HCT116 (cell line): ENCODE measurements around the gene GMDS.

Source experiments
- CTCF ChIP-seq, 3 experiments: fragments of 200-600 bp in 1 of 3; sonication (generic) in 1 of 3; IDR thresholded peaks in 2 of 3; conservative IDR thresholded peaks in 1 of 3; 2 replicates each; pipeline ENCODE4 v1.5.1; 2012 to 2017; ENCODE audit warnings: low read depth in 2 of 3, low read length in 2 of 3, antibody characterized with exemption in 1 of 3, borderline replicate concordance in 1 of 3, control low read depth in 1 of 3, mild to moderate bottlenecking in 1 of 3, mixed read lengths in 1 of 3, mixed run types in 1 of 3, moderate library complexity in 1 of 3; ENCODE audit not compliant: insufficient read depth in 1 of 3
- POLR2AphosphoS5 ChIP-seq: IDR thresholded peaks from 2 replicates; pipeline ENCODE4 v1.6.1; 2011; ENCODE audit warnings: mild to moderate bottlenecking, low read depth, low read length, moderate library complexity

DNA sequence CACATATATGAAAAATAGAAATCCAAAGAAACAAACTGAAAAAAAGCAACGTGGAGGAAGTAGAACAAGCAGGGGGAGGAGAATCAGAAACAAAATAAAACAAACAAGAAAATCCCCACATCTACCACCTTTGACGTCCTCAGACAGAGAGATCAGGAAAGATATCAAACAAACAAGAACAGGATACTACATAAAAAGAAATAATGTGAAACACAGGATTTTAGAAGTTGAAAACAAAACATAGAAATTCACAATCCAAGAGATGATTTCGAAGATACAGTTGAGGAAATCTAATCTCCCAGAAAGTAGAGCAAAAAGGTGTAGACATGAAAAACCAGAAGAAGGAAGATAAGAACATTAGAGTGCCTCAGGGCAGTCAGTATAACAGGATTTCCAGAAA is 514.5 kb downstream of the GMDS start:
- TF ChIP-seq POLR2AphosphoS5 = no peak
- TF ChIP-seq CTCF (IDR thresholded peaks at IDR 0.05 in 2 of 3, conservative IDR thresholded peaks at IDR 0.05 in 1 of 3; ENCODE audit: borderline replicate concordance in 1 of 3, insufficient read depth in 1 of 3, low read depth in 2 of 3, low read length in 2 of 3) = no peak
